Breast epithelium (tissue), 4 donors: ENCODE results near the gene FAM156B. TPM values are rescaled to one million over a fixed set of nuclear protein-coding genes. Genes with fewer than 3 reads are reported as not detected.
"Not testable (repeated sequence)": the region's sequence is repeated elsewhere in the genome, so short reads cannot be mapped to it uniquely, and the experiment has no call there.

Experiments used
- DNase-seq, 2 donors: peaks; one replicate each; pipeline ENCODE4 v3.0.0-alpha.2; 2019; ENCODE audit warnings: low spot score in 2 of 2
- H3K27ac ChIP-seq, 2 donors: fragments of 200-600 bp; sonication (generic) in 1 of 2; one replicate each; pipeline ENCODE4 v1.5.1; 2016 to 2019; ENCODE audit warnings: mild to moderate bottlenecking in 1 of 2
- H3K27me3 ChIP-seq, 2 donors: fragments of 200-600 bp; sonication (generic) in 1 of 2; one replicate each; pipeline versions ENCODE4 v1.5.1 to v1.6.0; 2017 to 2019; ENCODE audit warnings: control low read depth in 1 of 2, mild to moderate bottlenecking in 1 of 2
- H3K36me3 ChIP-seq: fragments of 200-600 bp; one replicate; pipeline ENCODE4 v1.5.1; 2019
- H3K4me1 ChIP-seq, 2 donors: fragments of 200-600 bp; sonication (generic); one replicate each; pipeline ENCODE4 v1.5.1; 2016 to 2019; ENCODE audit warnings: control low read depth in 1 of 2
- H3K4me3 ChIP-seq, 3 donors: fragments of 200-600 bp; sonication (generic); 1 replicate in 2 of 3; 2 replicates in 1 of 3; pipeline ENCODE4 v1.5.1; 2016 to 2019; ENCODE audit warnings: mild to moderate bottlenecking in 3 of 3, moderate library complexity in 2 of 3
- H3K9me3 ChIP-seq, 2 donors: fragments of 200-600 bp; sonication (generic) in 1 of 2; one replicate each; pipeline ENCODE4 v1.5.1; 2016 to 2019; ENCODE audit warnings: control low read depth in 1 of 2
- CTCF ChIP-seq, 3 donors: fragments of 450-650 bp; IDR thresholded peaks; one replicate each; pipeline ENCODE4 v1.5.1; 2016 to 2017; ENCODE audit warnings: antibody characterized with exemption in 3 of 3, mild to moderate bottlenecking in 3 of 3, moderate library complexity in 3 of 3
- POLR2A ChIP-seq: fragments of 450-650 bp; IDR thresholded peaks from one replicate; pipeline ENCODE4 v1.6.1; 2016; ENCODE audit warnings: antibody characterized with exemption, mild to moderate bottlenecking, moderate library complexity
- POLR2AphosphoS5 ChIP-seq, 3 donors: sonication (generic); formaldehyde crosslinking; IDR thresholded peaks; one replicate each; pipeline ENCODE4 v1.6.1; 2017; ENCODE audit warnings: antibody characterized with exemption in 3 of 3
- intact Hi-C: fragments of 100-400 bp; cut with DNase I; formaldehyde crosslinking; loops from one replicate; pipeline ENCODE4 v1.15.1; 2023; ENCODE audit warnings: low total_unique reads
- total RNA-seq, 3 donors: library from RNA; depleted of rRNA; stranded (reverse); fragments of >200 nt; gene quantifications; one replicate each; pipeline ENCODE4 v1.1.0, GENCODE V29; 2016

Gene FAM156B
- total RNA-seq, result 10 to 100 TPM; 25.5 to 41.3 (median 26.2) TPM

- H3K4me1 ChIP-seq, H3K27me3 ChIP-seq, H3K27ac ChIP-seq, intact Hi-C loops, H3K4me3 ChIP-seq, H3K9me3 ChIP-seq, H3K36me3 ChIP-seq, DNase-seq: not testable (repeated sequence)
Observed at GRCh38 chrX:52896855-52897709, at the start of gene FAM156B. Gene FAM156B, plus strand, starts transcription at chrX:52897330. Its CDS starts 9,896 bp downstream, at chrX:52907226.

- Histone ChIP-seq H3K9me3 (peaks cover 0 to 11% of the 10 kb centered on the region in 2 donors), H3K36me3 (no peaks in the 10 kb centered on the region), H3K27ac (no peak overlapping the region), H3K27me3 (peaks cover 0 to 70% of the 10 kb centered on the region in 2 donors), H3K4me3 (no peak overlapping the region), H3K4me1 (no peaks in the 10 kb centered on the region)
- TF ChIP-seq POLR2A, result no peak
- TF ChIP-seq POLR2AphosphoS5 (IDR thresholded peaks at IDR 0.05), result no peak
- no peak for TF ChIP-seq CTCF (IDR thresholded peaks at IDR 0.05)
- intact Hi-C loops, result no loop called here
- DNase-seq, result no peak
Observed at GRCh38 chrX:52852110-52852860, 44.8 kb upstream of the FAM156B start.

GRCh38 chrX:52856991-52857525 lies 40.1 kb upstream of the FAM156B start:
- DNase-seq, intact Hi-C loops, H3K4me3 ChIP-seq, H3K9me3 ChIP-seq, H3K36me3 ChIP-seq, H3K27ac ChIP-seq, H3K4me1 ChIP-seq: not testable (repeated sequence)
- peaks cover 0 to 61% of the 10 kb centered on the region in 2 donors for H3K27me3 ChIP-seq

- H3K4me3 ChIP-seq, result no peak overlapping the region
- H3K4me1 ChIP-seq, result no peaks in the 10 kb centered on the region
- no peak for DNase-seq
- intact Hi-C loops, result no loop called here
- TF ChIP-seq CTCF (IDR thresholded peaks at IDR 0.05) (no peak), POLR2A (no peak), POLR2AphosphoS5 (IDR thresholded peaks at IDR 0.05) (no peak)
- H3K27ac ChIP-seq, result no peak overlapping the region
- H3K9me3 ChIP-seq, result no peaks in the 10 kb centered on the region
- H3K36me3 ChIP-seq, result no peaks in the 10 kb centered on the region
- H3K27me3 ChIP-seq, result peaks cover 0 to 56% of the 10 kb centered on the region in 2 donors
Observed at GRCh38 chrX:52865343-52865998, 31.7 kb upstream of the FAM156B start.

GRCh38 chrX:52867610-52868348 lies 29.4 kb upstream of the FAM156B start, which contains the start of gene XAGE3:
Gene XAGE3, minus strand, starts transcription at chrX:52868083. Its CDS starts 950 bp downstream, at chrX:52867133.
- peaks cover 0 to 61% of the 10 kb centered on the region in 2 donors for H3K27me3 ChIP-seq
- no peaks in the 10 kb centered on the region for H3K9me3 ChIP-seq
- no peak for DNase-seq
- no peak within 1 kb of the TSS for H3K4me3 ChIP-seq
- intact Hi-C loops, result no loop called here
- no peaks in the 10 kb centered on the region for H3K36me3 ChIP-seq
- no peaks in the 10 kb centered on the region for H3K4me1 ChIP-seq
- H3K27ac ChIP-seq, result no peak within 1 kb of the TSS
- TF ChIP-seq POLR2A (no peak), CTCF (IDR thresholded peaks at IDR 0.05) (no peak), POLR2AphosphoS5 (IDR thresholded peaks at IDR 0.05) (no peak)
